WTC11 (cell line): ENCODE results near the gene ALK. TPM values are rescaled to one million over a fixed set of nuclear protein-coding genes. Genes with fewer than 3 reads are reported as not detected.

ENCODE experiments used
- ATAC-seq: fragments of 200-7000 bp; cut with Tn5 transposase; 2 replicates; pipeline ENCODE4 v1.10.0; 2021; ENCODE audit warnings: mild to moderate bottlenecking, moderate library complexity
- CTCF ChIA-PET: fragments of 300-600 bp; sonication (Branson Sonifier 250); formaldehyde crosslinking; loops from one replicate; lab custom pipeline; 2021; ENCODE audit warnings: antibody characterized with exemption; lab: Charles Lee
- POLR2A ChIA-PET: fragments of 350-600 bp; sonication (Branson Sonifier 250); formaldehyde crosslinking; loops from one replicate; lab custom pipeline; 2021; ENCODE audit warnings: antibody characterized with exemption; lab: Charles Lee
- DNase-seq: peaks from one replicate; pipeline ENCODE4 v3.0.0; 2021; ENCODE audit warnings: low spot score
- H3K27ac Mint-ChIP-seq: 2 replicates; pipeline ENCODE4 v1.8.0; 2021; ENCODE audit warnings: mixed read lengths
- H3K27me3 Mint-ChIP-seq: 2 replicates; pipeline ENCODE4 v1.8.0; 2021; ENCODE audit warnings: low read depth, mild to moderate bottlenecking, moderate library complexity, mixed read lengths
- H3K36me3 Mint-ChIP-seq: 2 replicates; pipeline ENCODE4 v1.8.0; 2021; ENCODE audit warnings: mixed read lengths
- H3K4me1 Mint-ChIP-seq: 2 replicates; pipeline ENCODE4 v1.8.0; 2022; ENCODE audit warnings: mixed read lengths
- H3K4me3 Mint-ChIP-seq: 2 replicates; pipeline ENCODE4 v1.8.0; 2021; ENCODE audit warnings: mild to moderate bottlenecking, moderate library complexity, mixed read lengths
- H3K9me3 Mint-ChIP-seq: 2 replicates; pipeline ENCODE4 v1.8.0; 2021; ENCODE audit warnings: mixed read lengths
- ATF6 ChIP-seq: sonication (generic); formaldehyde crosslinking; IDR thresholded peaks from 2 replicates; pipeline ENCODE4 v1.8.1; 2023; ENCODE audit warnings: mild to moderate bottlenecking, missing genetic modification reagents
- CREM ChIP-seq: sonication (generic); formaldehyde crosslinking; IDR thresholded peaks from 2 replicates; pipeline ENCODE4 v1.8.1; 2022; ENCODE audit warnings: mild to moderate bottlenecking, missing genetic modification reagents, moderate library complexity
- E2F1 ChIP-seq: sonication (generic); formaldehyde crosslinking; IDR thresholded peaks from 2 replicates; pipeline ENCODE4 v1.8.0; 2022; ENCODE audit warnings: mild to moderate bottlenecking, missing genetic modification reagents
- E2F4 ChIP-seq: sonication (generic); formaldehyde crosslinking; IDR thresholded peaks from 2 replicates; pipeline ENCODE4 v1.8.1; 2022; ENCODE audit warnings: low read depth, mild to moderate bottlenecking, moderate library complexity, missing genetic modification reagents, borderline replicate concordance
- ELF4 ChIP-seq: sonication (generic); formaldehyde crosslinking; IDR thresholded peaks from 2 replicates; pipeline ENCODE4 v1.8.1; 2022; ENCODE audit warnings: low read depth, mild to moderate bottlenecking, moderate library complexity, missing genetic modification reagents
- FOXP1 ChIP-seq: sonication (generic); formaldehyde crosslinking; IDR thresholded peaks from 2 replicates; pipeline ENCODE4 v1.8.0; 2022; ENCODE audit warnings: missing genetic modification reagents, mild to moderate bottlenecking, moderate library complexity, borderline replicate concordance
- GRHL2 ChIP-seq: fragments of 250-450 bp; sonication (Bioruptor Pico); IDR thresholded peaks from 2 replicates; pipeline ENCODE4 v1.8.0; 2022; ENCODE audit warnings: mild to moderate bottlenecking, moderate library complexity; ENCODE audit not compliant: insufficient replicate concordance, severe bottlenecking
- KAT7 ChIP-seq: sonication (generic); formaldehyde crosslinking; IDR thresholded peaks from 2 replicates; pipeline ENCODE4 v1.8.1; 2023; ENCODE audit warnings: missing genetic modification reagents, mild to moderate bottlenecking, borderline replicate concordance
- MXD4 ChIP-seq: fragments of 250-450 bp; sonication (Bioruptor Pico); IDR thresholded peaks from 2 replicates; pipeline ENCODE4 v1.8.0; 2021; ENCODE audit warnings: mild to moderate bottlenecking, moderate library complexity, borderline replicate concordance
- NFATC4 ChIP-seq: fragments of 250-450 bp; sonication (Bioruptor Pico); IDR thresholded peaks from 2 replicates; pipeline ENCODE4 v1.9.0; 2021; ENCODE audit warnings: mild to moderate bottlenecking
- NFE2L1 ChIP-seq: sonication (generic); formaldehyde crosslinking; IDR thresholded peaks from 2 replicates; pipeline ENCODE4 v1.8.1; 2023; ENCODE audit warnings: missing genetic modification reagents
- NR1H2 ChIP-seq: sonication (generic); formaldehyde crosslinking; IDR thresholded peaks from 2 replicates; pipeline ENCODE4 v1.9.0; 2021; ENCODE audit warnings: mild to moderate bottlenecking, moderate library complexity, missing genetic modification reagents
- OVOL2 ChIP-seq: fragments of 250-450 bp; sonication (Bioruptor Pico); IDR thresholded peaks from 2 replicates; pipeline ENCODE4 v1.9.0; 2021; ENCODE audit warnings: mild to moderate bottlenecking, borderline replicate concordance
- PRRX2 ChIP-seq: fragments of 250-450 bp; sonication (Bioruptor Pico); IDR thresholded peaks from 2 replicates; pipeline ENCODE4 v1.8.0; 2021; ENCODE audit warnings: mild to moderate bottlenecking
- RELA ChIP-seq: sonication (generic); formaldehyde crosslinking; IDR thresholded peaks from 2 replicates; pipeline ENCODE4 v1.8.1; 2022; ENCODE audit warnings: missing genetic modification reagents, mild to moderate bottlenecking, borderline replicate concordance
- TEAD4 ChIP-seq: sonication (generic); formaldehyde crosslinking; IDR thresholded peaks from 2 replicates; pipeline ENCODE4 v1.8.0; 2022; ENCODE audit warnings: mild to moderate bottlenecking, missing genetic modification reagents
- ZMAT4 ChIP-seq: fragments of 250-450 bp; sonication (Bioruptor Pico); IDR thresholded peaks from 2 replicates; pipeline ENCODE4 v1.9.0; 2021; ENCODE audit warnings: mild to moderate bottlenecking
- ZNF121 ChIP-seq: sonication (generic); formaldehyde crosslinking; IDR thresholded peaks from 2 replicates; pipeline ENCODE4 v1.8.0; 2023; ENCODE audit warnings: missing genetic modification reagents
- ZNF263 ChIP-seq: sonication (generic); formaldehyde crosslinking; IDR thresholded peaks from 2 replicates; pipeline ENCODE4 v1.8.1; 2022; ENCODE audit warnings: low read depth, mild to moderate bottlenecking, moderate library complexity, missing genetic modification reagents
- ZNF396 ChIP-seq: fragments of 250-450 bp; sonication (Bioruptor Pico); IDR thresholded peaks from 2 replicates; pipeline ENCODE4 v1.8.0; 2021; ENCODE audit warnings: mild to moderate bottlenecking, moderate library complexity, borderline replicate concordance
- total RNA-seq: library from RNA; stranded (reverse); gene quantifications from 3 replicates; pipeline ENCODE4 v1.2.3, GENCODE V29; 2021
- TF ChIP-seq, protein P1 (sequence below): sonication (generic); formaldehyde crosslinking; IDR thresholded peaks from 2 replicates; pipeline ENCODE4 v1.8.1; 2022; ENCODE audit warnings: missing genetic modification reagents, borderline replicate concordance
- TF ChIP-seq, protein P2 (sequence below): sonication (generic); formaldehyde crosslinking; IDR thresholded peaks from 2 replicates; pipeline ENCODE4 v1.8.0; 2023; ENCODE audit warnings: missing genetic modification reagents, mild to moderate bottlenecking, borderline replicate concordance

ALK gene
- total RNA-seq, 1 experiment from 2014 or later: not detected

DNA sequence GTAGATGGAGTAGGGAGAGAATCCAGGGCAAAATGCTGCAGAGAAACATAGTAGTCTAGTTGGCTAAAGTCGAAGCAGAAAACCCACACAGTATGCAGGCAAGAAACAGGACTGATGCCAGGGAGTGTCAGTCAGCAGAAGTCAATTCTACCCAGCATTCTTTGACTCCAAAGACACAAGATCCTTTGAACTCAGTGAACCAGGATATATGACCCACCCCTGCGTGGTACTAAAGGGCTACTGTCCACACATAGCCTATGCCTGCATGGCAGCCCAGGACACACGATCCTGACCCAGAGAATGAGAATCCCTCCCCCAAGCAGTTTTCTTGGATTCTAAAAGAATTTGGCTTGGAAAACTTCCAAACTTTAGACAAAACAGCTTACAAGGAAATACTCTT is 42.5 kb downstream of the ALK start:
- POLR2A ChIA-PET: no interaction called here
- H3K27me3 Mint-ChIP-seq: no peaks in the 10 kb centered on the region
- no peaks in the 10 kb centered on the region for H3K36me3 Mint-ChIP-seq
- CTCF ChIA-PET: no interaction called here
- peaks cover 8% of the 10 kb centered on the region; the same call in 1 of the 2 replicates for H3K9me3 Mint-ChIP-seq
- ATAC-seq (no peak), DNase-seq (no peak)
- TF ChIP-seq CREM (CRISPR knock-in tag) (no peak), PRRX2 (no peak), KAT7 (CRISPR knock-in tag) (no peak), NFE2L1 (CRISPR knock-in tag) (no peak), GRHL2 (CRISPR knock-in tag) (no peak), E2F1 (CRISPR knock-in tag) (no peak), ZMAT4 (CRISPR knock-in tag) (no peak), FOXP1 (CRISPR knock-in tag) (no peak), ATF6 (CRISPR knock-in tag) (no peak)
- TF ChIP-seq, protein P1, sequence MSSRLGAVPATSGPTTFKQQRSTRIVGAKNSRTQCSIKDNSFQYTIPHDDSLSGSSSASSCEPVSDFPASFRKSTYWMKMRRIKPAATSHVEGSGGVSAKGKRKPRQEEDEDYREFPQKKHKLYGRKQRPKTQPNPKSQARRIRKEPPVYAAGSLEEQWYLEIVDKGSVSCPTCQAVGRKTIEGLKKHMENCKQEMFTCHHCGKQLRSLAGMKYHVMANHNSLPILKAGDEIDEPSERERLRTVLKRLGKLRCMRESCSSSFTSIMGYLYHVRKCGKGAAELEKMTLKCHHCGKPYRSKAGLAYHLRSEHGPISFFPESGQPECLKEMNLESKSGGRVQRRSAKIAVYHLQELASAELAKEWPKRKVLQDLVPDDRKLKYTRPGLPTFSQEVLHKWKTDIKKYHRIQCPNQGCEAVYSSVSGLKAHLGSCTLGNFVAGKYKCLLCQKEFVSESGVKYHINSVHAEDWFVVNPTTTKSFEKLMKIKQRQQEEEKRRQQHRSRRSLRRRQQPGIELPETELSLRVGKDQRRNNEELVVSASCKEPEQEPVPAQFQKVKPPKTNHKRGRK (CRISPR knock-in tag): no peak
- H3K4me3 Mint-ChIP-seq: no peak overlapping the region
- no peak overlapping the region for H3K27ac Mint-ChIP-seq
- H3K4me1 Mint-ChIP-seq: no peaks in the 10 kb centered on the region

GRCh38 chr2:29876374-29876773 is 45.0 kb downstream of the ALK start:
- no peak overlapping the region for H3K27ac Mint-ChIP-seq
- no peak for DNase-seq
- no peak overlapping the region for H3K4me3 Mint-ChIP-seq
- no peaks in the 10 kb centered on the region for H3K4me1 Mint-ChIP-seq
- no peak for ATAC-seq
- no peaks in the 10 kb centered on the region for H3K27me3 Mint-ChIP-seq
- ChIA-PET CTCF (no interaction called here), POLR2A (no interaction called here)
- H3K36me3 Mint-ChIP-seq: no peaks in the 10 kb centered on the region
- H3K9me3 Mint-ChIP-seq: peaks cover 16% of the 10 kb centered on the region
- no peak for TF ChIP-seq ZNF263
- no peak for TF ChIP-seq ZNF396 (CRISPR knock-in tag)
- no peak for TF ChIP-seq E2F1 (CRISPR knock-in tag)
- no peak for TF ChIP-seq ELF4
- TF ChIP-seq, protein P1 (CRISPR knock-in tag): no peak
- TF ChIP-seq NR1H2 (CRISPR knock-in tag): no peak
- TF ChIP-seq E2F4: no peak
- no peak for TF ChIP-seq OVOL2 (CRISPR knock-in tag)
- no peak for TF ChIP-seq ZNF121
- TF ChIP-seq RELA (CRISPR knock-in tag): no peak
- TF ChIP-seq NFATC4 (CRISPR knock-in tag): no peak
- no peak for TF ChIP-seq TEAD4 (CRISPR knock-in tag)
- TF ChIP-seq, protein P2, sequence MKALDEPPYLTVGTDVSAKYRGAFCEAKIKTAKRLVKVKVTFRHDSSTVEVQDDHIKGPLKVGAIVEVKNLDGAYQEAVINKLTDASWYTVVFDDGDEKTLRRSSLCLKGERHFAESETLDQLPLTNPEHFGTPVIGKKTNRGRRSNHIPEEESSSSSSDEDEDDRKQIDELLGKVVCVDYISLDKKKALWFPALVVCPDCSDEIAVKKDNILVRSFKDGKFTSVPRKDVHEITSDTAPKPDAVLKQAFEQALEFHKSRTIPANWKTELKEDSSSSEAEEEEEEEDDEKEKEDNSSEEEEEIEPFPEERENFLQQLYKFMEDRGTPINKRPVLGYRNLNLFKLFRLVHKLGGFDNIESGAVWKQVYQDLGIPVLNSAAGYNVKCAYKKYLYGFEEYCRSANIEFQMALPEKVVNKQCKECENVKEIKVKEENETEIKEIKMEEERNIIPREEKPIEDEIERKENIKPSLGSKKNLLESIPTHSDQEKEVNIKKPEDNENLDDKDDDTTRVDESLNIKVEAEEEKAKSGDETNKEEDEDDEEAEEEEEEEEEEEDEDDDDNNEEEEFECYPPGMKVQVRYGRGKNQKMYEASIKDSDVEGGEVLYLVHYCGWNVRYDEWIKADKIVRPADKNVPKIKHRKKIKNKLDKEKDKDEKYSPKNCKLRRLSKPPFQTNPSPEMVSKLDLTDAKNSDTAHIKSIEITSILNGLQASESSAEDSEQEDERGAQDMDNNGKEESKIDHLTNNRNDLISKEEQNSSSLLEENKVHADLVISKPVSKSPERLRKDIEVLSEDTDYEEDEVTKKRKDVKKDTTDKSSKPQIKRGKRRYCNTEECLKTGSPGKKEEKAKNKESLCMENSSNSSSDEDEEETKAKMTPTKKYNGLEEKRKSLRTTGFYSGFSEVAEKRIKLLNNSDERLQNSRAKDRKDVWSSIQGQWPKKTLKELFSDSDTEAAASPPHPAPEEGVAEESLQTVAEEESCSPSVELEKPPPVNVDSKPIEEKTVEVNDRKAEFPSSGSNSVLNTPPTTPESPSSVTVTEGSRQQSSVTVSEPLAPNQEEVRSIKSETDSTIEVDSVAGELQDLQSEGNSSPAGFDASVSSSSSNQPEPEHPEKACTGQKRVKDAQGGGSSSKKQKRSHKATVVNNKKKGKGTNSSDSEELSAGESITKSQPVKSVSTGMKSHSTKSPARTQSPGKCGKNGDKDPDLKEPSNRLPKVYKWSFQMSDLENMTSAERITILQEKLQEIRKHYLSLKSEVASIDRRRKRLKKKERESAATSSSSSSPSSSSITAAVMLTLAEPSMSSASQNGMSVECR (CRISPR knock-in tag): no peak
- TF ChIP-seq MXD4 (CRISPR knock-in tag): no peak
